K562 treated with DMSO at 1 percent for 48 hours (cell line): ENCODE results near the gene CCDC107. TPM values are rescaled to one million over a fixed set of nuclear protein-coding genes. Genes with fewer than 3 reads are reported as not detected.

ENCODE experiments used
- total RNA-seq: library from RNA; unstranded; fragments of 300-600 nt; gene quantifications from 2 replicates; pipeline ENCODE4 v1.2.3, GENCODE V29; 2022; ENCODE audit warnings: low replicate concordance; ENCODE audit errors: extremely low read depth

The CCDC107 gene, protein sequence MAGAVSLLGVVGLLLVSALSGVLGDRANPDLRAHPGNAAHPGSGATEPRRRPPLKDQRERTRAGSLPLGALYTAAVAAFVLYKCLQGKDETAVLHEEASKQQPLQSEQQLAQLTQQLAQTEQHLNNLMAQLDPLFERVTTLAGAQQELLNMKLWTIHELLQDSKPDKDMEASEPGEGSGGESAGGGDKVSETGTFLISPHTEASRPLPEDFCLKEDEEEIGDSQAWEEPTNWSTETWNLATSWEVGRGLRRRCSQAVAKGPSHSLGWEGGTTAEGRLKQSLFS
- not detected in 2 replicates for total RNA-seq

DNA sequence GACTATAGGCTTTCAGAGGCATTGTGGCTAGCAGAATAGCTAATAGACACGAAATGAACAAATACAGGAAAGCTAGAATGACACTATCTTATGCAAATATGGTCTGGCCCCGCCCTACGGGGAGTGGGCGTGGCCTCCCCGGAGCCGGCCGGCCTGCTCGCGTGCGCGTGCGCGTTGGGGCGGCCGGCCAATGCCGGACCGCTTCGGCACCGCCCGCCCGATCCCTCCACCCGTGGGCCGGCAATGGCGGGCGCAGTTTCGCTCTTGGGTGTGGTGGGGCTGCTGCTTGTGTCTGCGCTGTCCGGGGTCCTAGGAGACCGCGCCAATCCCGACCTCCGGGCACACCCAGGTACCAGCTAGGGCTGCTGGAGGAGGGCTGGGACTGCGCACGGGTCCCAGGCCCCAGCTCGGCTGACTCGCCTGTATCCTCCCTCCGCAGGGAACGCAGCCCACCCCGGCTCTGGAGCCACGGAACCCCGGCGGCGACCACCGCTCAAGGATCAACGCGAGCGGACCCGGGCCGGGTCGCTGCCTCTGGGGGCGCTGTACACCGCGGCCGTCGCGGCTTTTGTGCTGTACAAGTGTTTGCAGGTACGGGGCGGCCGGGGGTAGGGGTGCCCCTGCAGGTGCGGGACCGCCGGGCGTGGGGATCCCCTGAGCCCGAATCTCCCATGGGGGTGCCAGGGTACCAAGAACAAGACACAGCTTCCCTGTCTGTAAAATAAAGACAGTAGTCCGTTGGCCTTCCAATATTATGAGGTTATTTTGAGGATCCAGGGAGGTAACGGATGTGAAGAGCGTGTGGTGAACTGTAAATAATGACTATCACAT lies at the start of gene CCDC107:
Gene CCDC107, plus strand, starts transcription at position 156 of the 831 bp plus-strand sequence. Its CDS starts 88 bp downstream, at position 244.

DNA sequence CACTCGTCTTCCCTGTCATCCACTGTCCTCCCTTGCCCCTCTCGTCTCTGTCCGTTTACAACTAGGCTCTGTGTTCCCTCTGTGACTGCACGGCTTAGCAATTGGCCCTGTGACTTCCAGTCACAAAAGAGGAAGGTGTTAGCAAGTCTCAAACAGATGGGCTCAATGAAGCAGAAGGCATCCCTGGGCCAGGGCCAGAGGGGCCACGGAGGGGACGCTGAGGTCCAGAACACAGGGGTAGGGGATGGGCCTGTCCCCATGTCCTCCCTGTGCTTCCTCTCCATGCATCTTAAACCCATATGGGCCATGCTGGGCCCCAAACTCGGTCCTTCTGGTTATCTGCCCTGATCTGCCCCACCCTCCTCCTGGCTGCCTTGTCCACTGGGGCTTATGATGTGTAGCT lies 39.8 kb upstream of the CCDC107 start, which contains the start of gene CD72:
Gene CD72, minus strand, starts transcription at position 89 of the 403 bp plus-strand sequence. CDS start 110 bp downstream, outside the sequence.

DNA sequence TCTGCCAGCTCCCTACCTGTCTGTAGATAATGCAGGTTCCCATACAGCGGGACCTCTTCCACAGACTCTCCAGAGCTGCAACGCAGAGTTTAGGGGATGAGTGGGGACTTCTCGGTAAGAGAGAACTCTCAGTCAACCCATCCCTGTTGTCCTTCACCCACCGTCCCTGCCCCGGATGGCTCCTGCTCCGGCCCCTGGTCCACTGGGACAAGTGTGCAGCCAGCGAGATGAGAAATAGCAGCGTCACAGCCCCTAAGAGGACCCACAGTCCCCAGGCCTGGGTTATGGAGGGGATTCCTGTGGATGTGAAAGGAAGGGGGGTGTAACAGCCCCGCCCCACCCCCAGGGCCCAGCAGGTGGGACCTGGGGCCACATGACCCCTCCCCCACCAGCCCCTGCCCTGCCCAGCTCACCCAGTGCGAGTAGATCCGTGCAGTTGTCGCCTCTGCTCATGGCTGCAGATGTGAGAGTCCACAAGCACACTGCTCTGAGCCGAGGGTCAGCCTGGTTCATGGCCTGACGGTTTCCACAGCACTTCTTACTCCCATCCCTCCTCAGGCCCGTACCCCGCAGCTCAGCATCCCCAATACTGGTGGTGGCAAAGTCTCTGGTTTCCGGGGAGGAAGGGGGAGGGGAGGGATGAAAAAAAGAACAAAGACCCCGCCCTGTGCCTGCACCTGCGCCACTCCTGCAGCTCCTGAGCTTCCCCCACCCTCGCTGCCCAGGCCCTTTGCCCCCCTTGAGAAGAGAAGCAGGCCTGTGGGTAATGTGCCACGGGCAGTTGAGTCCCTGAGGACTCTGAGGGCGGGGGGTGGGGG lies 7.5 kb upstream of the CCDC107 start, which contains the start of gene SIT1:
Gene SIT1, minus strand, starts transcription at position 591 of the 818 bp plus-strand sequence. Its CDS starts 78 bp downstream, at position 513.

DNA sequence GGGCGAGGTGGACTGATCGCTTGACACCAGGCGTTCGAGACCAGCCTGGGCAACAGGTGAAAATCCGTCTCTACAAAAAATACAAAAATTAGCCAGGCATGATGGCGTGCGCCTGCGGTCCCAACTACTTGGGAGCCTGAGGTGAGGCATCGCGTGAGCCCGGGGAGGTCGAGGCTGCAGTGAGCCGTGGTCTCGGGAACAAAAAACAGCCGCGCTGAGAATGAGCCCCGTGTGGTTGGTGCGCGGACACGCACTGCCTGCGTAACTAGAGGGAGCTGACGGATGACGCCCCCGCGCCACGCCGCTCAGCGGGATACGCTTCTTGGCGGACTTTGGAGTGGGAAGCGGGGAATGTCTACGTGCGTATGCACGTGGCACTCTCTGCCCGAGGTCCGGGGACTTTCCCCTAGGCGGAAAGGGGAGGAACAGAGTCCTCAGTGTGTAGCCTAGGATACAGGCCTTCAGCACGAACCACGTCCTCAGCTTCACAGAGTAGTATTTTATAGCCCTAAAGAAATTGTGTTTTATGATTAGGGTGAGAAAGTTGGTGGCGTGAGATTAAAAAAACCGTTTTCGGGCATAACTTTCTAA lies 451 bp upstream of the CCDC107 start, which contains the start of gene RMRP:
Gene RMRP, minus strand, starts transcription at position 474 of the 591 bp plus-strand sequence.

DNA sequence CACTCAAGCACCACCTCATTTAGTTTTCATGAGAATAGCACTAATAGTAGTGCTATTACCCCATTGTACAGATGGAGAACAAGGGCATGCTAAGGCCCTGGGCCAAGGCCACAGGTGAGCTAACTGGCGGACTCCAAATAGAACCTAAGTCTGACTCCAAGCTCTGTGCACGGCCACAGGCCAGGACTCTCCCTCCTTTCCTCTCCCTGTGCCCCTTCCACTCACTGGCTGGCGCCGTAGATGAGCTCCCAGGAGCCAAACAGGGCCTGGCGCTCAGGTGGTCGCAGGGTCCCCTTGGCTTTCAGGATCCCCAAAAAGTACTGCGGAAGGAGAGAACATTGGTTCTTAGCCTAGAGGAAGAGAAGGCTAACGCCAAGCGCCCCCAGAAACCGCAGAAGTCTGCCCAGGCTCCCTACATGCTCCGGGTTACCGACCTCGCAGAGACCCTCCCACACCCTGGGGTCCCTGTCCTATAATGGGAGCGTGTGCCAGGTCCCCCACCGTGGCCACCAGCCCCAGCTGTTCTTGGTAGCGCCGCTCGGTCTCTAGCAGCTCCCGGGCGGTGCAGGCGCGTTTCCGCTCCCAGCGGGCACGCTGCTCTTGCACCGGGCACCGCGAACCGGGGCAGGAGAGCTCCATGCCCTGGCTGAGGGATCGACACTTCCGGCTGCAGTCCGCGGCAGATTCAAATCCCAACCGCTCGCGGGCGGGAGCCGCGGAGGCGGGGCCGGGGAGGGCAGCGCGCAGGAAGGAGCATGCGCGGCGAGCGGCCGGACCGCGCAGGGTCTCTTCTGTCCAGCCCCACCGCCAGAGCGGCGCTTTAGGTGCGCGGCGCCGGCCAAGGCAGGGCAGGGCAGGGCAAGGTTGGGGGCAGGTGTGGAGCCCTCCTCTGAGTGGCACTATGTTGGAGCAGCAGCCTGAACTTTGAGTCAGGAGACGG lies 6.7 kb downstream of the CCDC107 start, which contains the start of gene ARHGEF39:
Gene ARHGEF39, minus strand, starts transcription at position 665 of the 940 bp plus-strand sequence. Its CDS starts 26 bp downstream, at position 639.

DNA sequence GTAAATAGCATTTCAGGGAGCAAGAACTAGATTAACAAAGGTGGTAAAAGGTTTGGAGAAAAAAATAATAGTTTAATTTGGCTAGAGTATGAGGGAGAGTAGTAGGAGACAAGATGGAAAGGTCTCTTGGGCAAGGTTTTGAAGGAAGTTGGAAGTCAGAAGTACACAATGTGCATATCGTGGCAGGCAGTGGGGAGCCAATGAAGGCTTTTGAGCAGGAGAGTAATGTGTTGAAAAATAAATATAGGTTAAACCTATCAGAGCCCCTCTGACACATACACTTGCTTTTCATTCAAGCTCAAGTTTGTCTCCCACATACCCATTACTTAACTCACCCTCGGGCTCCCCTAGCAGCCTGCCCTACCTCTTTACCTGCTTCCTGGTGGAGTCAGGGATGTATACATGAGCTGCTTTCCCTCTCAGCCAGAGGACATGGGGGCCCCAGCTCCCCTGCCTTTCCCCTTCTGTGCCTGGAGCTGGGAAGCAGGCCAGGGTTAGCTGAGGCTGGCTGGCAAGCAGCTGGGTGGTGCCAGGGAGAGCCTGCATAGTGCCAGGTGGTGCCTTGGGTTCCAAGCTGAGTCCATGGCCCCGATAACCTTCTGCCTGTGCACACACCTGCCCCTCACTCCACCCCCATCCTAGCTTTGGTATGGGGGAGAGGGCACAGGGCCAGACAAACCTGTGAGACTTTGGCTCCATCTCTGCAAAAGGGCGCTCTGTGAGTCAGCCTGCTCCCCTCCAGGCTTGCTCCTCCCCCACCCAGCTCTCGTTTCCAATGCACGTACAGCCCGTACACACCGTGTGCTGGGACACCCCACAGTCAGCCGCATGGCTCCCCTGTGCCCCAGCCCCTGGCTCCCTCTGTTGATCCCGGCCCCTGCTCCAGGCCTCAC lies 15.3 kb downstream of the CCDC107 start, which contains the start of gene CA9:
Gene CA9, plus strand, starts transcription at position 797 of the 893 bp plus-strand sequence. Its CDS starts 32 bp downstream, at position 829.

DNA sequence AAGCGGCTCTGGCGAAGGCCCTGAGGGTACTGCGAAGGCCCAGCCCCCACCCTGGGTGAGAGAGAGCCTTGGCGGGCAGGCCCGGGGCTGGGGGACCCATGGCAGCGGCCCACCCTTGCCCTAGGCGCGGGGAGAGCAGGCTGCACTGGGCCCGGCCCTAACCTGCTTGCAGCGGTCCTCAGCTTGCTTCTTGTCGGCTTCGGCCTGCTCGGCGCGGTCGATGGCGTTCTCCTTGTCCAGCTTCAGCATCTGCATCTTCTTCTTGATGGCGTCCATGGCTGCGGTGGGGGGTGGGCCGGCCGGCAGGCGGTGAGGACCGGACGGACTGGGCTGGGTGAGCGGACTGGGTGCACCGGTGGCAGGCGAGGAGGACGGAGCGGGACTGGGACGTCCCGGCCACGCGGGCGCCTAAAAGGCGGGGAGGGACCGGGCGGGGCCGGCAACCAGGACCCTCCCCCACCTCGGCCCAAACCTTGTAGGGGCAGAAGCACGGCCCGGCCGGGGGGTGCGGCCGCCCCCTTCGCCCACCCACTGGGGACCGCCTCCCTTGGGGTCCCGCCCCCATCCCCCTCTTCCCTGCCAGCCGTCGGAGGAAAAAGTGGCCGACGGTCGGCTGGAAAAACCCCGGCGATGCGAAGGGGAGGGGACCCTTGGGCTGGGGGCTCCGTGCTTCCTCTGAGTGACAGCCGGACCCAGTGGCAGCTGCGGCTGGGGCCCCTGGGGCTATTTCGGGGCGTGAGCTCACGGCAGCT lies 31.6 kb downstream of the CCDC107 start, which contains the start of gene TPM2:
Gene TPM2, minus strand, starts transcription at position 384 of the 752 bp plus-strand sequence. Its CDS starts 108 bp downstream, at position 276.

Other genes with a start within 250 kb of the CCDC107 start
- gene RUSC2, start 168.2 kb upstream of the CCDC107 start, total RNA-seq, result not detected in 2 replicates
- not detected in 2 replicates for gene TESK1, start 53.0 kb upstream of the CCDC107 start, total RNA-seq
- not detected in 2 replicates for gene CD72, start 39.9 kb upstream of the CCDC107 start, total RNA-seq
- not detected in 2 replicates for gene SIT1, start 7.4 kb upstream of the CCDC107 start, total RNA-seq
- not detected in 2 replicates for gene RMRP, start 273 bp upstream of the CCDC107 start, total RNA-seq
- gene ARHGEF39, start 6.9 kb downstream of the CCDC107 start, total RNA-seq, result not detected in 2 replicates
- not detected in 2 replicates for gene CA9, start 15.6 kb downstream of the CCDC107 start, total RNA-seq
- not detected in 2 replicates for gene TPM2, start 31.6 kb downstream of the CCDC107 start, total RNA-seq
- 65.0 and 713 TPM in 2 replicates for gene TLN1, start 73.9 kb downstream of the CCDC107 start, total RNA-seq
- not detected in 2 replicates for gene CREB3, start 74.4 kb downstream of the CCDC107 start, total RNA-seq
- not detected in 2 replicates for gene GBA2, start 90.9 kb downstream of the CCDC107 start, total RNA-seq
- not detected in 2 replicates for gene RGP1, start 91.0 kb downstream of the CCDC107 start, total RNA-seq
- gene MSMP, start 96.0 kb downstream of the CCDC107 start, total RNA-seq, result not detected in 2 replicates
- not detected in 2 replicates for gene NPR2, start 133.3 kb downstream of the CCDC107 start, total RNA-seq
- gene SPAG8, start 154.0 kb downstream of the CCDC107 start, total RNA-seq, result not detected in 2 replicates
- gene HINT2, start 156.8 kb downstream of the CCDC107 start, total RNA-seq, result not detected in 2 replicates
- gene FAM221B, start 170.4 kb downstream of the CCDC107 start, total RNA-seq, result not detected in 2 replicates
- gene TMEM8B, start 170.9 kb downstream of the CCDC107 start, total RNA-seq, result not detected in 2 replicates
- not detected in 2 replicates for gene OR13J1, start 212.1 kb downstream of the CCDC107 start, total RNA-seq
- gene HRCT1, start 247.9 kb downstream of the CCDC107 start, total RNA-seq, result not detected in 2 replicates